ENCODE results near the gene INSYN2B. TPM values are rescaled to one million over a fixed set of nuclear protein-coding genes. Genes with fewer than 3 reads are reported as not detected.

Gene INSYN2B
- total and polyA plus RNA-seq, 2 experiments from 2014 or later = 1.5 TPM; not detected in 1

- no peaks in the 10 kb centered on the region for H3K79me2 ChIP-seq
- no peak overlapping the region for H3K4me2 ChIP-seq
- H3K9me3 ChIP-seq (ENCODE audit: low read depth) = no peaks in the 10 kb centered on the region
- no peak overlapping the region for H2AFZ ChIP-seq
- no peaks in the 10 kb centered on the region for H3K36me3 ChIP-seq (replicated peaks; ENCODE audit: insufficient read depth, low read depth)
- no peaks in the 10 kb centered on the region for H3K27me3 ChIP-seq
- H3K4me1 ChIP-seq (ENCODE audit: insufficient read depth) = no peaks in the 10 kb centered on the region
- 88% methylated on average over 2 of the region's 2 CpGs for WGBS (ENCODE audit: low lambda C conversion rate, missing lambda C conversion rate)
- H3K27ac ChIP-seq = no peak overlapping the region
- H3K9me2 ChIP-seq (replicated peaks; ENCODE audit: insufficient read depth) = no peaks in the 10 kb centered on the region
- DNase-seq (ENCODE audit: low spot score) = no peak
- no peak overlapping the region for H3K4me3 ChIP-seq
- no peak for TF ChIP-seq EZH2phosphoT487 (IDR thresholded peaks at IDR 0.05; ENCODE audit: low read depth, severe bottlenecking, unreplicated experiment)
- TF ChIP-seq, protein P1, sequence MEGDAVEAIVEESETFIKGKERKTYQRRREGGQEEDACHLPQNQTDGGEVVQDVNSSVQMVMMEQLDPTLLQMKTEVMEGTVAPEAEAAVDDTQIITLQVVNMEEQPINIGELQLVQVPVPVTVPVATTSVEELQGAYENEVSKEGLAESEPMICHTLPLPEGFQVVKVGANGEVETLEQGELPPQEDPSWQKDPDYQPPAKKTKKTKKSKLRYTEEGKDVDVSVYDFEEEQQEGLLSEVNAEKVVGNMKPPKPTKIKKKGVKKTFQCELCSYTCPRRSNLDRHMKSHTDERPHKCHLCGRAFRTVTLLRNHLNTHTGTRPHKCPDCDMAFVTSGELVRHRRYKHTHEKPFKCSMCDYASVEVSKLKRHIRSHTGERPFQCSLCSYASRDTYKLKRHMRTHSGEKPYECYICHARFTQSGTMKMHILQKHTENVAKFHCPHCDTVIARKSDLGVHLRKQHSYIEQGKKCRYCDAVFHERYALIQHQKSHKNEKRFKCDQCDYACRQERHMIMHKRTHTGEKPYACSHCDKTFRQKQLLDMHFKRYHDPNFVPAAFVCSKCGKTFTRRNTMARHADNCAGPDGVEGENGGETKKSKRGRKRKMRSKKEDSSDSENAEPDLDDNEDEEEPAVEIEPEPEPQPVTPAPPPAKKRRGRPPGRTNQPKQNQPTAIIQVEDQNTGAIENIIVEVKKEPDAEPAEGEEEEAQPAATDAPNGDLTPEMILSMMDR (IDR thresholded peaks at IDR 0.05; ENCODE audit: poor library complexity) = no peak
- no peak for TF ChIP-seq EZH2 (IDR thresholded peaks at IDR 0.05; ENCODE audit: borderline replicate concordance)
- H4K20me1 ChIP-seq (ENCODE audit: insufficient read depth, poor library complexity, severe bottlenecking) = no peaks in the 10 kb centered on the region
Measured at GRCh38 chr5:169960659-169961058, 19.6 kb downstream of the INSYN2B start.

- Histone ChIP-seq H3K27ac (no peak overlapping the region), H3K27me3 (peaks cover 3% of the 10 kb centered on the region), H3K79me2 (no peaks in the 10 kb centered on the region), H4K20me1 (ENCODE audit: insufficient read depth, poor library complexity, severe bottlenecking) (no peaks in the 10 kb centered on the region), H3K4me2 (no peak overlapping the region), H3K4me1 (ENCODE audit: insufficient read depth) (no peaks in the 10 kb centered on the region), H3K9me3 (ENCODE audit: low read depth) (no peaks in the 10 kb centered on the region), H3K36me3 (replicated peaks; ENCODE audit: insufficient read depth, low read depth) (no peaks in the 10 kb centered on the region), H3K9me2 (replicated peaks; ENCODE audit: insufficient read depth) (no peaks in the 10 kb centered on the region), H2AFZ (no peak overlapping the region), H3K4me3 (no peak overlapping the region)
- WGBS (ENCODE audit: low lambda C conversion rate, missing lambda C conversion rate) = 74% methylated on average over 3 of the region's 3 CpGs
- TF ChIP-seq EZH2phosphoT487 (IDR thresholded peaks at IDR 0.05; ENCODE audit: low read depth, severe bottlenecking, unreplicated experiment) (no peak), EZH2 (IDR thresholded peaks at IDR 0.05; ENCODE audit: borderline replicate concordance) (no peak)
- TF ChIP-seq, protein P1 (IDR thresholded peaks at IDR 0.05; ENCODE audit: poor library complexity) = no peak
- DNase-seq (ENCODE audit: low spot score) = no peak
Measured at GRCh38 chr5:169958278-169958677, 22.0 kb downstream of the INSYN2B start.

- H3K36me3 ChIP-seq (replicated peaks; ENCODE audit: insufficient read depth, low read depth) = no peaks in the 10 kb centered on the region
- DNase-seq (ENCODE audit: low spot score) = no peak
- no peak overlapping the region for H3K4me2 ChIP-seq
Measured at GRCh38 chr5:169956756-169957155, 23.5 kb downstream of the INSYN2B start.

More at GRCh38 chr5:169956756-169957155, 23.5 kb downstream of the INSYN2B start:
- Histone ChIP-seq H2AFZ (no peak overlapping the region), H3K27me3 (peaks cover 3% of the 10 kb centered on the region), H3K4me3 (no peak overlapping the region), H3K27ac (no peak overlapping the region), H4K20me1 (ENCODE audit: insufficient read depth, poor library complexity, severe bottlenecking) (no peaks in the 10 kb centered on the region), H3K79me2 (no peaks in the 10 kb centered on the region), H3K4me1 (ENCODE audit: insufficient read depth) (no peaks in the 10 kb centered on the region), H3K9me3 (ENCODE audit: low read depth) (no peaks in the 10 kb centered on the region), H3K9me2 (replicated peaks; ENCODE audit: insufficient read depth) (no peaks in the 10 kb centered on the region)
- TF ChIP-seq, protein P1 (IDR thresholded peaks at IDR 0.05; ENCODE audit: poor library complexity) = no peak
- no peak for TF ChIP-seq EZH2phosphoT487 (IDR thresholded peaks at IDR 0.05; ENCODE audit: low read depth, severe bottlenecking, unreplicated experiment)
- TF ChIP-seq EZH2 (IDR thresholded peaks at IDR 0.05; ENCODE audit: borderline replicate concordance) = no peak

Measured in hepatocyte (in vitro differentiated cells).